ENCODE data around the gene C1orf167.

GRCh38 chr1:11761988-11762406, at the start of gene C1orf167:
- TF ChIP-seq, protein P1, sequence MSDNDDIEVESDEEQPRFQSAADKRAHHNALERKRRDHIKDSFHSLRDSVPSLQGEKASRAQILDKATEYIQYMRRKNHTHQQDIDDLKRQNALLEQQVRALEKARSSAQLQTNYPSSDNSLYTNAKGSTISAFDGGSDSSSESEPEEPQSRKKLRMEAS (IDR thresholded peaks at IDR 0.05; ENCODE audit: low read depth, low read length), result no peak
- no peak for TF ChIP-seq POLR2A (IDR thresholded peaks at IDR 0.05; ENCODE audit: extremely low read depth, insufficient read length)
- no peak for TF ChIP-seq CTCF (IDR thresholded peaks at IDR 0.05; ENCODE audit: low read depth, low read length)

Data from NB4 (cell line).